Measurements from ENCODE around the gene ZFAND3. TPM values are rescaled to one million over a fixed set of nuclear protein-coding genes. Genes with fewer than 3 reads are reported as not detected.

ZFAND3 gene
- total and polyA plus RNA-seq, 2 donors (not counting 3 experiments of a cell fraction or from before 2014, with no cell fraction given), result 15.4 to 54.2 TPM

DNA sequence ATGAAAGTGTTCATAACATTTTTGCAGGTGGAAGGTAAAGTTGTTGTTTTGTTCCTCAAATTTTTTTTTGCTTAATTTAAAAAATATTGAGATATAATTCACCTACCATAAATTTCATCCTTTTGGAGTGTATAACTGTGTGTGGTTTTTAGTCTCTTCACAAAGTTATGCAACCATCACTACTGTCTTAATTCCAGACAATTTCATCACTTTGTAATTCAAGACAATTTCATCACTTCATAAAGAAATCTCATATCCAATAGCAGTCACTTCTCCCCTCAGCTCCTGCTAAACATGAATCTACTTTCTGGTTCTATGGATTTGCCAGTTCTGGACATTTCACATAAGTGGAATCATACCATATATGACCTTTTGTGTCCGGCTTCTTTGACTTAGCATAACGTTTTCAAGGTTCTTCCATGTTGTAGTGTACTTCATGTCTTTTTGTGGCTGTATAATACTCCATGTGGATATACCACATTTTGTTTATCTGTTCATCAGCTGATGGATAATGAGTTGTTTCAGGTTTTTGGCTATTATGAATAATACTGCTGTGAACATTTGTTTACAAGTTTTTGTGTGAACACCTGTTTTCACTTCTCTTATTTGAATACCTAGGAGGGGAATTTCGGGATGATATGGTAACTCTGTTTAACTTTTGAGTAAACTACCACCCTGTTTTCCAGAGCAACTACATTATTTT is 18.8 kb downstream of the ZFAND3 start:
- H3K4me2 ChIP-seq (ENCODE audit: insufficient read depth, low read length), result no peak overlapping the region
- DNase-seq (ENCODE audit: low read depth, low spot score) (no peak), FAIRE-seq (no peak)
- H3K9me1 ChIP-seq (replicated peaks; ENCODE audit: control insufficient read depth, extremely low read depth, insufficient read depth, low read length), result no peaks in the 10 kb centered on the region
- intact Hi-C loops (cut with micrococcal nuclease) (no loop called here), dilution Hi-C loops (cut with MboI; ENCODE audit: extremely low pct_ligation_motif_present, low sequenced_read_pairs) (no loop called here)
- TF ChIP-seq POLR2AphosphoS5 (IDR thresholded peaks at IDR 0.05; ENCODE audit: insufficient read depth, low read depth, low read length), result no peak
- TF ChIP-seq, protein P1, sequence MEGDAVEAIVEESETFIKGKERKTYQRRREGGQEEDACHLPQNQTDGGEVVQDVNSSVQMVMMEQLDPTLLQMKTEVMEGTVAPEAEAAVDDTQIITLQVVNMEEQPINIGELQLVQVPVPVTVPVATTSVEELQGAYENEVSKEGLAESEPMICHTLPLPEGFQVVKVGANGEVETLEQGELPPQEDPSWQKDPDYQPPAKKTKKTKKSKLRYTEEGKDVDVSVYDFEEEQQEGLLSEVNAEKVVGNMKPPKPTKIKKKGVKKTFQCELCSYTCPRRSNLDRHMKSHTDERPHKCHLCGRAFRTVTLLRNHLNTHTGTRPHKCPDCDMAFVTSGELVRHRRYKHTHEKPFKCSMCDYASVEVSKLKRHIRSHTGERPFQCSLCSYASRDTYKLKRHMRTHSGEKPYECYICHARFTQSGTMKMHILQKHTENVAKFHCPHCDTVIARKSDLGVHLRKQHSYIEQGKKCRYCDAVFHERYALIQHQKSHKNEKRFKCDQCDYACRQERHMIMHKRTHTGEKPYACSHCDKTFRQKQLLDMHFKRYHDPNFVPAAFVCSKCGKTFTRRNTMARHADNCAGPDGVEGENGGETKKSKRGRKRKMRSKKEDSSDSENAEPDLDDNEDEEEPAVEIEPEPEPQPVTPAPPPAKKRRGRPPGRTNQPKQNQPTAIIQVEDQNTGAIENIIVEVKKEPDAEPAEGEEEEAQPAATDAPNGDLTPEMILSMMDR (IDR thresholded peaks at IDR 0.05; ENCODE audit: extremely low read depth in 1 of 2, insufficient read depth in 1 of 2, low read depth in 1 of 2, low read length in 2 of 2), result no peak
- TF ChIP-seq, protein P2, sequence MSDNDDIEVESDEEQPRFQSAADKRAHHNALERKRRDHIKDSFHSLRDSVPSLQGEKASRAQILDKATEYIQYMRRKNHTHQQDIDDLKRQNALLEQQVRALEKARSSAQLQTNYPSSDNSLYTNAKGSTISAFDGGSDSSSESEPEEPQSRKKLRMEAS (IDR thresholded peaks at IDR 0.05; ENCODE audit: insufficient read depth, insufficient read length), result no peak
- no peak for TF ChIP-seq GATA2 (IDR thresholded peaks at IDR 0.05; ENCODE audit: insufficient read depth, insufficient read length, low read depth, low read length)
- TF ChIP-seq JUN (IDR thresholded peaks at IDR 0.05; ENCODE audit: borderline replicate concordance, insufficient read depth, insufficient read length, low read depth), result no peak
- TF ChIP-seq EZH2 (IDR thresholded peaks at IDR 0.05; ENCODE audit: borderline replicate concordance, low read depth, low read length, severe bottlenecking), result no peak
- TF ChIP-seq POLR2A (IDR thresholded peaks at IDR 0.05; ENCODE audit: low read depth, low read length), result no peak
- TF ChIP-seq MYC (IDR thresholded peaks at IDR 0.05; ENCODE audit: low read depth, low read length), result no peak
- no peak for TF ChIP-seq FOS (IDR thresholded peaks at IDR 0.05; ENCODE audit: borderline replicate concordance, insufficient read depth, low read length)
- no peaks in the 10 kb centered on the region for H3K36me3 ChIP-seq (ENCODE audit: control insufficient read depth in 2 of 2, extremely low read depth in 1 of 2, insufficient read depth in 2 of 2, low read length in 2 of 2)
- H3K4me3 ChIP-seq (replicated peaks in 1 of 3; ENCODE audit: insufficient read depth in 1 of 3, low read depth in 1 of 3, low read length in 3 of 3), result no peak overlapping the region
- H3K27ac ChIP-seq (ENCODE audit: insufficient read depth, low read depth, low read length), result no peak overlapping the region
- no peak overlapping the region for H2AFZ ChIP-seq (ENCODE audit: low read depth, low read length)
- H3K9ac ChIP-seq (replicated peaks; ENCODE audit: extremely low read depth, insufficient read depth, low read length), result no peak overlapping the region
- no peaks in the 10 kb centered on the region for H3K27me3 ChIP-seq (ENCODE audit: control insufficient read depth in 2 of 2, insufficient read depth in 2 of 2, low read length in 2 of 2)
- H3K4me1 ChIP-seq (ENCODE audit: control insufficient read depth, extremely low read depth, insufficient read depth, low read length), result no peaks in the 10 kb centered on the region
- POLR2A ChIA-PET, result no interaction called here
- peaks cover 8% of the 10 kb centered on the region for H4K20me1 ChIP-seq (replicated peaks; ENCODE audit: control insufficient read depth, extremely low read depth, insufficient read depth, low read length)
- CTCF ChIA-PET, result no interaction called here
- no TSS peak for BruUV-seq (replicated peaks)
- peaks cover 94% of the 10 kb centered on the region for H3K79me2 ChIP-seq (ENCODE audit: control insufficient read depth, insufficient read depth, low read length)
- H3K9me3 ChIP-seq (replicated peaks; ENCODE audit: control insufficient read depth, insufficient read depth, low read length), result no peaks in the 10 kb centered on the region
